CD8-positive, alpha-beta memory T cell (primary cell): ENCODE measurements around the gene ENG. TPM values are rescaled to one million over a fixed set of nuclear protein-coding genes. Genes with fewer than 3 reads are reported as not detected.
"Not testable (repeated sequence)": the region's sequence is repeated elsewhere in the genome, so short reads cannot be mapped to it uniquely, and the experiment has no call there.

Experiments
- CTCF ChIA-PET: fragments of 350-600 bp; sonication (Branson Sonifier 250); formaldehyde crosslinking; loops from one replicate; lab custom pipeline; 2021; ENCODE audit warnings: antibody characterized with exemption; lab: Charles Lee
- POLR2A ChIA-PET: fragments of 350-600 bp; sonication (Branson Sonifier 250); formaldehyde crosslinking; loops from one replicate; lab custom pipeline; 2021; ENCODE audit warnings: antibody characterized with exemption; lab: Charles Lee
- DNase-seq, 5 donors: peaks; one replicate each; pipeline versions ENCODE4 v3.0.0 to v3.0.0-alpha.2; 2020 to 2022; ENCODE audit warnings: mixed read lengths in 1 of 5
- H3K27ac ChIP-seq: one replicate; pipeline ENCODE4 v1.7.0; 2013; ENCODE audit warnings: low read depth, mild to moderate bottlenecking, low read length, moderate library complexity
- H3K27me3 ChIP-seq: 2 replicates; pipeline ENCODE4 v1.7.0; 2013; ENCODE audit warnings: low read length, mild to moderate bottlenecking; ENCODE audit not compliant: insufficient read depth, poor library complexity, severe bottlenecking
- H3K36me3 ChIP-seq: 2 replicates; pipeline ENCODE4 v1.7.0; 2013; ENCODE audit warnings: mild to moderate bottlenecking, low read length, moderate library complexity; ENCODE audit not compliant: insufficient read depth
- H3K4me1 ChIP-seq: 2 replicates; pipeline ENCODE4 v1.7.0; 2013; ENCODE audit warnings: mild to moderate bottlenecking, low read length, moderate library complexity; ENCODE audit not compliant: insufficient read depth
- H3K4me3 ChIP-seq: 2 replicates; pipeline ENCODE4 v1.7.0; 2013; ENCODE audit warnings: mild to moderate bottlenecking, low read length
- H3K9me3 ChIP-seq: 2 replicates; pipeline ENCODE4 v1.7.0; 2013; ENCODE audit warnings: mild to moderate bottlenecking, low read length
- H3K27ac Mint-ChIP-seq, 8 donors: one replicate each; pipeline ENCODE4 v1.8.0; 2020 to 2021; ENCODE audit warnings: mixed read lengths in 8 of 8, mild to moderate bottlenecking in 6 of 8, inconsistent platforms in 3 of 8, moderate library complexity in 3 of 8
- H3K27me3 Mint-ChIP-seq, 2 donors: one replicate each; pipeline ENCODE4 v1.8.0; 2020 to 2021; ENCODE audit warnings: mixed read lengths in 2 of 2, mild to moderate bottlenecking in 1 of 2, moderate library complexity in 1 of 2
- H3K36me3 Mint-ChIP-seq, 3 donors: one replicate each; pipeline ENCODE4 v1.8.0; 2020 to 2021; ENCODE audit warnings: mixed read lengths in 3 of 3, inconsistent platforms in 1 of 3, mild to moderate bottlenecking in 1 of 3
- H3K4me1 Mint-ChIP-seq, 3 donors: one replicate each; pipeline ENCODE4 v1.8.0; 2020 to 2021; ENCODE audit warnings: mixed read lengths in 3 of 3, inconsistent platforms in 1 of 3, mild to moderate bottlenecking in 1 of 3
- H3K4me3 Mint-ChIP-seq, 7 donors: one replicate each; pipeline ENCODE4 v1.8.0; 2020 to 2021; ENCODE audit warnings: mixed read lengths in 7 of 7, mild to moderate bottlenecking in 6 of 7, moderate library complexity in 4 of 7, inconsistent platforms in 2 of 7
- H3K9me3 Mint-ChIP-seq, 5 donors: one replicate each; pipeline ENCODE4 v1.8.0; 2020 to 2022; ENCODE audit warnings: mixed read lengths in 5 of 5, mild to moderate bottlenecking in 3 of 5, moderate library complexity in 2 of 5, inconsistent platforms in 1 of 5
- polyA plus RNA-seq: library from polyadenylated mRNA; unstranded; fragments of 300-500 nt; fragmentation: Illumina TruSeq; gene quantifications from one replicate; pipeline ENCODE4 v1.2.3, GENCODE V29; 2021
- total RNA-seq, 2 experiments: library from RNA; stranded (reverse); gene quantifications; one replicate each; pipeline ENCODE4 v1.2.3, GENCODE V29; 2021

The ENG gene
- total and polyA plus RNA-seq, 3 experiments from 2014 or later, result 7.9 to 19.3 (median 18.9) TPM

- H3K36me3 Mint-ChIP-seq, result peaks cover 2 to 42% (median 7%) of the 10 kb centered on the region in 3 donors
- H3K4me1 ChIP-seq, result peaks cover 59% of the 10 kb centered on the region
- H3K4me3 Mint-ChIP-seq, result peak overlapping the region; percentile 85 to 97 (median 90)
- H3K36me3 ChIP-seq, result peaks cover 34% of the 10 kb centered on the region
- H3K9me3 Mint-ChIP-seq, result no peaks in the 10 kb centered on the region
- H3K9me3 ChIP-seq, result no peaks in the 10 kb centered on the region
- H3K4me1 Mint-ChIP-seq, result peaks cover 59 to 76% (median 76%) of the 10 kb centered on the region in 3 donors
- peak overlapping the region; percentile 64 for H3K27ac ChIP-seq
- DNase-seq, result peak; percentile 85 to 94 (median 89)
- peaks cover 0 to 4% of the 10 kb centered on the region in 2 donors for H3K27me3 Mint-ChIP-seq
- ChIA-PET POLR2A (interaction anchor here (0.5 to 4.2 kb wide), 18 partner anchors 9 to 359 kb away, joined by 3 to 54 read pairs (median 4); partner anchors contain the start of gene TOR2A), CTCF (interaction anchor here (0.6 to 7.5 kb wide), 25 partner anchors 10 to 207 kb away, joined by 3 to 69 read pairs (median 4); partner anchors contain the start of genes FPGS, PTRH1, ST6GALNAC4 and TOR2A)
- peak overlapping the region; percentile 95 to 99 (median 98) for H3K27ac Mint-ChIP-seq
- H3K27me3 ChIP-seq, result no peaks in the 10 kb centered on the region
- peak overlapping the region; percentile 52 for H3K4me3 ChIP-seq
Observed at GRCh38 chr9:127785023-127785932, 69.2 kb downstream of the ENG start.

GRCh38 chr9:127783111-127784008 lies 71.1 kb downstream of the ENG start:
- Mint-ChIP-seq H3K27ac (peak overlapping the region; percentile 91 to 99 (median 97)), H3K4me3 (peak overlapping the region; percentile 76 to 92 (median 82)), H3K36me3 (peaks cover 0 to 24% (median 0%) of the 10 kb centered on the region in 3 donors), H3K27me3 (peaks cover 0 to 4% of the 10 kb centered on the region in 2 donors), H3K4me1 (peaks cover 65 to 79% (median 77%) of the 10 kb centered on the region in 3 donors), H3K9me3 (no peaks in the 10 kb centered on the region)
- peak overlapping the region; percentile 75 for H3K27ac ChIP-seq
- no peaks in the 10 kb centered on the region for H3K9me3 ChIP-seq
- peaks cover 15% of the 10 kb centered on the region for H3K36me3 ChIP-seq
- peak overlapping the region; percentile 64 for H3K4me3 ChIP-seq
- CTCF ChIA-PET, result interaction anchor here (1.2 to 7.5 kb wide), 10 partner anchors 12 to 138 kb away, joined by 4 to 69 read pairs (median 20); partner anchors contain the start of genes PTRH1, ST6GALNAC4, TOR2A and TTC16
- POLR2A ChIA-PET, result interaction anchor here (1.0 to 4.2 kb wide), 4 partner anchors 13 to 138 kb away, joined by 3 to 54 read pairs (median 4); partner anchors contain the start of gene TOR2A
- no peaks in the 10 kb centered on the region for H3K27me3 ChIP-seq
- peak; percentile 70 to 91 (median 79) for DNase-seq
- peaks cover 75% of the 10 kb centered on the region for H3K4me1 ChIP-seq

- peak overlapping the region; percentile 14 to 76 (median 38) for H3K4me3 Mint-ChIP-seq
- Histone ChIP-seq H3K36me3 (no peaks in the 10 kb centered on the region), H3K9me3 (no peaks in the 10 kb centered on the region), H3K27ac (no peak overlapping the region), H3K27me3 (no peaks in the 10 kb centered on the region), H3K4me1 (peaks cover 61% of the 10 kb centered on the region), H3K4me3 (no peak overlapping the region)
- H3K27me3 Mint-ChIP-seq, result peaks cover 0 to 4% of the 10 kb centered on the region in 2 donors
- H3K4me1 Mint-ChIP-seq, result peaks cover 58 to 79% (median 73%) of the 10 kb centered on the region in 3 donors
- ChIA-PET CTCF (interaction anchor here (1.3 to 7.5 kb wide), 3 partner anchors 11 to 139 kb away, joined by 4 to 69 read pairs (median 34); partner anchors contain the start of gene TOR2A), POLR2A (no interaction called here)
- H3K27ac Mint-ChIP-seq, result peak overlapping the region; percentile 70 to 100 (median 97)
- no peaks in the 10 kb centered on the region for H3K9me3 Mint-ChIP-seq
- DNase-seq, result no peak
- H3K36me3 Mint-ChIP-seq, result peaks cover 0 to 14% (median 2%) of the 10 kb centered on the region in 3 donors
Observed at GRCh38 chr9:127781806-127782205, 72.7 kb downstream of the ENG start.

GRCh38 chr9:127780909-127781308 lies 73.5 kb downstream of the ENG start:
- H3K27me3 Mint-ChIP-seq, H3K4me3 ChIP-seq, H3K9me3 Mint-ChIP-seq, H3K27me3 ChIP-seq, H3K27ac ChIP-seq, H3K9me3 ChIP-seq, H3K36me3 ChIP-seq: not testable (repeated sequence)
- peaks cover 0 to 12% (median 2%) of the 10 kb centered on the region in 3 donors for H3K36me3 Mint-ChIP-seq
- peak in 1 of 5 donors; percentile 39 for DNase-seq
- H3K4me1 ChIP-seq, result peaks cover 63% of the 10 kb centered on the region
- POLR2A ChIA-PET, result interaction anchor here (2.3 kb wide), 1 partner anchor 10 kb away, joined by 14 read pairs; no protein-coding TSS in a partner anchor
- H3K27ac Mint-ChIP-seq, result peak overlapping the region; percentile 71 to 100 (median 98)
- CTCF ChIA-PET, result interaction anchor here (1.3 to 7.5 kb wide), 3 partner anchors 10 to 89 kb away, joined by 5 to 69 read pairs (median 5); partner anchors contain the start of gene TOR2A
- H3K4me1 Mint-ChIP-seq, result peaks cover 60 to 83% (median 76%) of the 10 kb centered on the region in 3 donors
- H3K4me3 Mint-ChIP-seq, result peak overlapping the region in 4 of 7 donors; percentile 49 to 100 (median 78)

- Histone ChIP-seq H3K4me3 (peak overlapping the region; percentile 12), H3K27me3 (no peaks in the 10 kb centered on the region), H3K36me3 (no peaks in the 10 kb centered on the region), H3K4me1 (peaks cover 66% of the 10 kb centered on the region), H3K9me3 (no peaks in the 10 kb centered on the region), H3K27ac (peak overlapping the region; percentile 82)
- no peak for DNase-seq
- ChIA-PET POLR2A (interaction anchor here (2.3 to 2.6 kb wide), 2 partner anchors 9 to 46 kb away, joined by 9 to 14 read pairs; partner anchors contain the start of gene TOR2A), CTCF (interaction anchor here (1.3 to 7.5 kb wide), 3 partner anchors 9 to 89 kb away, joined by 5 to 69 read pairs (median 5); partner anchors contain the start of gene TOR2A)
- Mint-ChIP-seq H3K27ac (peak overlapping the region; percentile 91 to 100 (median 98)), H3K9me3 (no peaks in the 10 kb centered on the region), H3K36me3 (peaks cover 0 to 11% (median 2%) of the 10 kb centered on the region in 3 donors), H3K27me3 (no peaks in the 10 kb centered on the region), H3K4me3 (peak overlapping the region; percentile 27 to 100 (median 100)), H3K4me1 (peaks cover 60 to 85% (median 76%) of the 10 kb centered on the region in 3 donors)
Observed at GRCh38 chr9:127780126-127780885, 74.2 kb downstream of the ENG start.

- Mint-ChIP-seq H3K36me3 (peaks cover 0 to 13% (median 2%) of the 10 kb centered on the region in 3 donors), H3K4me1 (peaks cover 56 to 82% (median 76%) of the 10 kb centered on the region in 3 donors), H3K9me3 (no peaks in the 10 kb centered on the region), H3K27me3 (no peaks in the 10 kb centered on the region), H3K27ac (peak overlapping the region; percentile 91 to 100 (median 98)), H3K4me3 (peak overlapping the region; percentile 99 to 100 (median 100))
- Histone ChIP-seq H3K9me3 (no peaks in the 10 kb centered on the region), H3K36me3 (no peaks in the 10 kb centered on the region), H3K4me1 (peaks cover 60% of the 10 kb centered on the region), H3K27ac (peak overlapping the region; percentile 82), H3K27me3 (no peaks in the 10 kb centered on the region), H3K4me3 (peak overlapping the region; percentile 57)
- ChIA-PET POLR2A (interaction anchor here (0.7 to 2.6 kb wide), 6 partner anchors 8 to 45 kb away, joined by 3 to 14 read pairs (median 6); partner anchors contain the start of gene TOR2A), CTCF (interaction anchor here (0.6 to 7.5 kb wide), 7 partner anchors 8 to 153 kb away, joined by 3 to 69 read pairs (median 6); partner anchors contain the start of gene TOR2A)
- peak in 4 of 5 donors; percentile 42 to 76 (median 53) for DNase-seq
Observed at GRCh38 chr9:127779136-127779981, 75.1 kb downstream of the ENG start.
